T47D (cell line): Measurements from ENCODE around the gene FOXB1.
A peak's percentile ranks its signal among the peaks of the same experiment; 100 is the strongest.

Experiments used
- DNase-seq, 2 experiments: peaks; one replicate each; pipeline versions ENCODE4 v3.0.0 to v3.0.0-alpha.2; 2011 to 2012; ENCODE audit warnings: low read depth in 1 of 2, low spot score in 1 of 2
- JUND ChIP-seq: IDR thresholded peaks from 2 replicates; pipeline ENCODE4 v1.6.1; 2012; ENCODE audit warnings: low read depth
- in situ Hi-C: cut with HindIII; loops from 2 replicates; pipeline ENCODE4 v1.10.0; 2016; ENCODE audit warnings: low sequenced_read_pairs, low pct_unique_long_range_greater_than_20kb

Gene FOXB1

DNA sequence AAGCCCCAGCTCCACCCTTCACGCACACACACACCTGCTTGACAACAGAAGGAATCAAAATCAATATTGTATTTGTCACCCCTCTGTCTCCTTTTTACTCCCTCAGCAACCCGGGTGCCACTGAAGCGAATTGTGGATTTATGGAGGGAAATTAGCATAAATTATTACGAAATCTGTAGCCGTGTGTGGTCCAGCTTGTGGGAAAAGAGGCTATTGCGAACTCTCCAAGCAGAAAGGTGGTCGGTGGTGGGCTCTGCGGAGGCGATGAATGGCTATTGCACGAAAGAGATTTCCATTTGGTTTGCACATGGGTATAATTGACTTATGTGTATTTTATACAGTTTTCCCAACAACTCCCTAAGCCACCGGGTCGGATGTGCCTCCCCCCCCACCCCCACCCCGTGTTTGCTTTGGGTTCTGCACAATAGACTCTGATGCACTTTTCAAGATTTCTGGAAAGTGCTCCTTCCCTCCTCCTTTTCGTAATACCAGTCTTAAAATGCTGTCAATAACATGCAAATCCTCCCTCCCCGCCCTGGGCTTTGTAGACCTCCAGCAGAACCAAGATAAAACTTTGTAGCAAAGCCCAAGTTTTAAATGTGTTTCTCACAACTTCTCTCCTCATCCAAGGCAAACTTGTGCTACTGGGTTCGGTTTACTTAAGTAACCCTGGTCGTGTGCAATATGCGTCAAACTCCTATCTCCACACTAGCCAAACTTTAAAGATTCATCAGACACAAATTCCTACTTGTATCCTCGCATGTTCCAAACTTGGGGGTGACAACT, 3.1 kb upstream of the FOXB1 start:
- no peak for DNase-seq
- in situ Hi-C loops, result no loop called here
- TF ChIP-seq JUND, result no peak

DNA sequence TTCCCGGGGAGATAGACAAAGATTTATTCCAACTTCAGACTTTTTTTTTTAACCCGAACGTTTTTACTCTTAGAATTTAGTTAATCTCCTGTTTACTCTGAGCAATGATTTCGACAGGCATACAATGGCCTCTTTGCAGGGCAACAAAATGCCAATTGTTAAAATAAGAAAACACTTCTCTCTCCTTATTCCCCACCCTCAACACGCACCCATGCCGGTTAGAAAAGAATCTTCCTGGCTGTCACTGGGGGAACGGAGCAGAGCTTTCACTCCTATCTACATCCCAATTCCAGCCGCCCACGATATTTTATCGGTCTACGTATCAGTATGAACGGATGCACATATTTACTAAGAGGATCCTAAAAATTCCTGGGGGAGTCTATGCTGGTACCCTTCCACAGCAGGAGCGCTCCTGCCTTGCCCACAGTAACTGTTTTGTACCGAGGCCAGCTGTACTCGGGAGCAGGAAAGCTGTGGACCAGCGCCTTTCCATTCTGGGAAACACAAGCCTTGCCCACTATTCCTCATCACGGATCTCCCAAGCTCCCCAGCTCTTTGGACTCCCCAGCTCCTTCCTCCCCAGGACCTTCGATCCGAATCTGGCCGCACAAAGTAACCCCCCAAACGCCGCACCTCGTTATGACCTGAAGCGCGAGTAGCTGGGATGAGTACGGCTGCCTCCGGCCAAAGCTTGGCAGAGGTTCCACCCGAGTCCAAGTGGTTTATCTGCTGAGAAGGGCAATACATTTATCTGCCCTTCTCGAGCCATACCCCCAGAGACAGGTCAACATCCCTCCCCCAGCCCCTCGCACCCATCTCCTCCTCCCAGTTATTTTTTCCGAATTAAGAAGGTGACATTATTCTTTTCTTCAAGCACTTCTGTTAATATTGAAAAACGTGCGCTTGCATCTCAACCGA, 2.2 kb upstream of the FOXB1 start:
- no peak for TF ChIP-seq JUND
- in situ Hi-C loops, result no loop called here
- DNase-seq, result no peak

DNA sequence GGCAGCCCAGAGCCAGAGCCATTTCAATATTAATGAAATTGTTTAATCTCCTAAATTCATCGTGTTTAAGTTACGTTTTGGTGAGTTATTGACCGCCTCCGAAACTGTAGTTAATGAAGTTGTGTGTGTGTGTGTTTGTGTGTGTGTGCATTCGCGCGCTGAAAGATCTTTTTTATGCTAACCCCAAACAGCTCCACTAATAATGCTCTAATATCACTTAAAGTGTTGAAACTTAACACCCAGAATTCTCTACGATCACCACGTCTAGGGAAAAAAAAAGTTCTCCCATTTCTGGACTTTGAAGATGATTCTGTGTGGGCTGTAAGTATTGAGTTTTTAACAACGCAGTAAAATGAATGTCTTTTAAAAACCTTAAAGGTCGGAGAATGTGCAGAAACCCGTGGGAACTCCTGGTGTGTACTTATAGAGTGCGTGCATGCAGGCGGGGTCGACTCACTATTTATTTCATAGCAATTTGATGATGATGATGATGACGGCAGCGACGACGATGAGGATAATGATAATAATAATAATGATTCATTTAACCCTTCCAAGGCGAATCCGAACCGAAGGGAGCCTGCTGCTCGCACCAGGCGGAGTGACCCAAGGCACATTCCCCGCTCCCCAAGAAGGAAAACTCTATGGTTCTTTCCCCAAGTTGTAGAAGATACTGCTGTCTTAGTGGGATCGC, 1.4 kb upstream of the FOXB1 start:
- no peak for TF ChIP-seq JUND
- no peak for DNase-seq
- in situ Hi-C loops, result no loop called here

DNA sequence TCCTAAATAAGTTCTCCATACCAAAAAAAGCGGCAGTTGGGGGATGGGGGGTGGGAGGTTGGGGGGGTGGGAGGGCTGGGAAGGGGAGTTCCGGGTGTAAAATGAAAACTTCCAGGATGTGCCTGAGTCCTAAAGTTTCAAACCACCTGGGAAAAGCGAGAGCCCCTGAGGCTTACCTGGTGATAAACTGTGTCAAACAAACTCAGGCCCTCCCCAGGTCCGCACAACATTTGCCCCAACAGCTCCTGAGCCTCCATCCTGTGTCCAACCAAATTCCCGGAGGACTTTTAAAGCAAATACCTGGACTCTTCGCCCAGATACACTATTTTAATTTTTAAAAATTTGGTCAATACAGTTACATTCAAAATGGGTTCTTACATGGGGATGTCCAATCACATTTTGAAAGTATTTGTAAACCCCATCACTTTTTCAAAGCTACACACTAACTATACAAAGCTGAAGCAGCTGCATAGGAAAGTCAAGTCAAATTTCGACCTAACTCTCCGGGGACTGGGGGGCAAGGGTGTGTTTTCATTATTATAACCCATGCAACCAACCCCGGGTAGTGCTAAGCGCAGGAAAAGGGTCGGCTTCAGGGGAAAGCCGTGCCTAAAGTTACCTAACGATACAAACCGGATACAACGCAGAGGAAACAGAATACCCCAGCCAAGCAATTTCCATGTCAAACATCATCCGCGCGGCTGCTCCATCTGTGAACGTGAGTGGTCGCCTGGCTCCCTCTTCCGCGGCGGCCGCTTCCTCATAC, 685 bp upstream of the FOXB1 start:
- TF ChIP-seq JUND, result no peak
- DNase-seq, result no peak
- in situ Hi-C loops, result no loop called here

DNA sequence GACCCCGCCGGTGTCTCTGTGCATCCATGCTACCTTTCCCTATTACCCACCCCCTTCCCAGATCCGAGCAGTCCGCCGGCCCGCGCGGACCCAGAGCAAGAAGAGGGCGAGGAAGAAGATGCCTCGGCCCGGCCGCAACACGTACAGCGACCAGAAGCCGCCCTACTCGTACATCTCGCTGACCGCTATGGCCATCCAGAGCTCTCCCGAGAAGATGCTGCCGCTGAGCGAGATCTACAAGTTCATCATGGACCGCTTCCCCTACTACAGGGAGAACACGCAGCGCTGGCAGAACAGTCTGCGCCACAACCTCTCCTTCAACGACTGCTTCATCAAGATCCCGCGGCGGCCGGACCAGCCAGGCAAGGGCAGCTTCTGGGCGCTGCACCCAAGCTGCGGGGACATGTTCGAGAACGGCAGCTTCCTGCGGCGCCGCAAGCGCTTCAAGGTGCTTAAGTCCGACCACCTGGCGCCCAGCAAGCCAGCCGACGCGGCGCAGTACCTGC, 788 bp downstream of the FOXB1 start:
- in situ Hi-C loops, result no loop called here
- no peak for DNase-seq
- no peak for TF ChIP-seq JUND

DNA sequence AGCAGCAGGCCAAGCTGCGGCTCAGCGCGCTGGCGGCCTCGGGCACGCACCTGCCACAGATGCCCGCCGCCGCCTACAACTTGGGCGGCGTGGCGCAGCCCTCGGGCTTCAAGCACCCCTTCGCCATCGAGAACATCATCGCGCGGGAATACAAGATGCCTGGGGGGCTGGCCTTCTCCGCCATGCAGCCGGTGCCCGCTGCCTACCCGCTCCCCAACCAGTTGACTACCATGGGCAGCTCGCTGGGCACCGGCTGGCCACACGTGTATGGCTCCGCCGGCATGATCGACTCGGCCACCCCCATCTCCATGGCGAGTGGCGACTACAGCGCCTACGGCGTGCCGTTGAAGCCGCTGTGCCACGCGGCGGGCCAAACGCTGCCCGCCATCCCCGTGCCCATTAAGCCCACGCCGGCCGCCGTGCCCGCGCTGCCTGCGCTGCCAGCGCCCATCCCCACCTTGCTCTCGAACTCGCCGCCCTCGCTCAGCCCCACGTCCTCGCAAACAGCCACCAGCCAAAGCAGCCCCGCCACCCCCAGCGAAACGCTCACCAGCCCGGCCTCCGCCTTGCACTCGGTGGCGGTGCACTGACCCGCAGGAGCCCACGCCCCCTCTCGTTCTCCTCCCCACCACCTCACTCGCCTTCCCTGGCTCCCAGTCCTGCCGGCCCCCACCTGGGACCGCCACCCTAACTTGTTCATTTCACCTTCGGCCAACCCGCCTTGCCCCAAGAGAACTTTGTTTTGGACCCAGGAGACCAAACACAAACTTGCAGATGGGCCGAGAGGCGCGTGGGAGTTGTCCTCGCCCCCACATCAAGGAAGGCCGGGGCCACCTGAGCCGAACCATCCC, 1.5 kb downstream of the FOXB1 start:
- no peak for DNase-seq
- TF ChIP-seq JUND, result no peak
- in situ Hi-C loops, result no loop called here

DNA sequence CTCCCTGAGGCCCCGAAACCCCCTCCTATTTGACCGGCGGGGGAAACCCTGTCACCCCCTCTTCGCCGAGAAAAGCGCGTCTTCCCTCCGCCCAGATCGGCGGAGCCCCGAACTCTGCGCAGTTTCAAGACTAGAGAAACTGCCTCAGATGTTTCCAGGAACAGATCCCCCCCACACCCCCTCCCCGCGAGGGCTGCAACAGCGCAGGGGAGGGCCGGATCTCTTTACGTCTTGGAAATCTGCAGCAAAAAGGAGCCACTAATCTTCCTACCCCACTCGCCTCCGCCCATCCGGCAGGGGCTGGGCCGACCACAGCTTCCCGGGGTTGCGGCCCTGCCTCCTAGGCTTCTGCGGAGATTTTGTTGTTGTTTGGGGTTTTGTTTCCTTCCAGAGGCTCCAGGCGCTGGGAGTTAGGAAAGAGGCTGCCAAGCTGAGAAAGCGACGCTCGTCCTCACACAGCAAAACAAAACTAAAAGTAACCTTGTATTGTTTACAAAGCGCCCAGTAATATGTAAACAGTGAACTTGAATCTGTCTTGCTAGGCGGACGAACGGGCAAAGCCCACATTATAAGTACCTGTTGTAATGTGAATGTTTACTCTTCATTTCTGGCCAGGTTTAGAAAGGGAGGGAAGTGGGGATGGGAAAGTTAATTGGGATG, 2.2 kb downstream of the FOXB1 start:
- in situ Hi-C loops, result no loop called here
- no peak for TF ChIP-seq JUND

DNA sequence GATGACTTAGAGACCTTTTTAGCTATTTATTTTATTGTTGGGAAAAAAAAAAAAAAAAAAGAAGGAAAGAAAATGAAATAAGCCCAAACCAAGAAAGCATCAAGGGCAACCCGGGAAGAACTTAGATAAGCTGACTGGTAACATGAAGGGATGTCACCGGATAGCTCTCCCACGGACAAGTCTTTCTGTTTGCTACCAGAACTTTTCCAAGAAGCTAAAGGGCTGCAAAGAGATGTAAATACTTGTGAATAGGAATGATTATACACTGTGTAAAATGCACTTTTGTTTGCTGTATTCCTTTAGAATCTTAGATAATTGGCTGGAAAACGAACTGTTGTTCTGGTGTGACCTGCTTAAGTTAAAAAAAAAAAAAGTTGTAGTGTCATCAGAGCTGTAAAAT, 2.8 kb downstream of the FOXB1 start:
- DNase-seq, result no peak
- in situ Hi-C loops, result no loop called here
- no peak for TF ChIP-seq JUND

More for the DNA sequence above, 2.2 kb downstream of the FOXB1 start:
- DNase-seq, result peak; percentile 56 to 62

DNA sequence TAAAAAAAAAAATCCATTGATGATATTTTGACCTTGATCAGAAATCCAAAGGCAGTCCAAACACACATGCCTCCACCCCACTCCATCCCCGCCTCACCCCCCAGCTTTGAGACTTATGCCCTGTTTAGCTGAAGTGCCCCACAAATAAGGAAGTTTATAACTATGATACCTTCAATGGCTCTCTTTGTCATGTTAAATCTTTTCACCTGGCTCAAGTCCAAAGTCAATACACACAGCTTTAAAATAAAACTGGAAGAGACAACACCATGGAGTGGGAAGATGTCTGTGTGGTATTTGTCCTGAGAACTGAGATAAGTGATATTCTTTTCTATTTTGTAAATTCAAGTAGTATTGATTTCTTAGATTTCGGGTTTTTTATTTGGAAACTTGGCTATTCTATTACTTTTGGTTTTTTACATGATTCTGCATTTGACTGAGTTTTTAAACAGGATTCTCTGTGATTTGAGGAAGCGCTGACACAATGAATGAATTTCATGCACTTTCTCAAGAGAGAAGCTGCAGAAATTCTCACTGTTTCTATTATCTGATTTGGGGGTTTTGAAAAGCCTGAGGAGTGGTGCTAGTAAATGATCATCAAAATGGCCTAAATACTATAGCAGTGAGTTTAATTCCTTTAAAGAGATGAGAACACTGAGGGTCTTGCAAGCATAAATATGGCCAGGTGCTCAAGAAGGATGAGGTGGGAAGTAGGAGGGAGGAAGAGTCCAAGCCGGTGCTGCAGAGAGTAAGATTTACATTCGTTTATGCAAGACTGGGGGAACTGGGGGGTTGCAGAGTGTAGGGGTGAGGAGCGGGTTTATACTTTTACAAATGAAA, 5.2 kb downstream of the FOXB1 start:
- no peak for TF ChIP-seq JUND
- DNase-seq, result no peak
- in situ Hi-C loops, result no loop called here
